SU-DHL-6 (cell line): ENCODE data around the gene SHISAL1.

Experiments
- EZH2phosphoT487 ChIP-seq: fragments of 200-600 bp; sonication (generic), shearing (Covaris generic); conservative IDR thresholded peaks from 2 replicates; pipeline ENCODE4 v1.6.1; 2018; ENCODE audit warnings: mild to moderate bottlenecking, antibody characterized with exemption, low read length, moderate library complexity, mixed read lengths
- TF ChIP-seq, protein P1 (sequence below): fragments of 200-600 bp; sonication (generic); IDR thresholded peaks from one replicate; pipeline ENCODE4 v1.5.1; 2017; ENCODE audit warnings: antibody characterized with exemption, mild to moderate bottlenecking, low read length, moderate library complexity; ENCODE audit not compliant: insufficient read depth, poor library complexity, severe bottlenecking

DNA sequence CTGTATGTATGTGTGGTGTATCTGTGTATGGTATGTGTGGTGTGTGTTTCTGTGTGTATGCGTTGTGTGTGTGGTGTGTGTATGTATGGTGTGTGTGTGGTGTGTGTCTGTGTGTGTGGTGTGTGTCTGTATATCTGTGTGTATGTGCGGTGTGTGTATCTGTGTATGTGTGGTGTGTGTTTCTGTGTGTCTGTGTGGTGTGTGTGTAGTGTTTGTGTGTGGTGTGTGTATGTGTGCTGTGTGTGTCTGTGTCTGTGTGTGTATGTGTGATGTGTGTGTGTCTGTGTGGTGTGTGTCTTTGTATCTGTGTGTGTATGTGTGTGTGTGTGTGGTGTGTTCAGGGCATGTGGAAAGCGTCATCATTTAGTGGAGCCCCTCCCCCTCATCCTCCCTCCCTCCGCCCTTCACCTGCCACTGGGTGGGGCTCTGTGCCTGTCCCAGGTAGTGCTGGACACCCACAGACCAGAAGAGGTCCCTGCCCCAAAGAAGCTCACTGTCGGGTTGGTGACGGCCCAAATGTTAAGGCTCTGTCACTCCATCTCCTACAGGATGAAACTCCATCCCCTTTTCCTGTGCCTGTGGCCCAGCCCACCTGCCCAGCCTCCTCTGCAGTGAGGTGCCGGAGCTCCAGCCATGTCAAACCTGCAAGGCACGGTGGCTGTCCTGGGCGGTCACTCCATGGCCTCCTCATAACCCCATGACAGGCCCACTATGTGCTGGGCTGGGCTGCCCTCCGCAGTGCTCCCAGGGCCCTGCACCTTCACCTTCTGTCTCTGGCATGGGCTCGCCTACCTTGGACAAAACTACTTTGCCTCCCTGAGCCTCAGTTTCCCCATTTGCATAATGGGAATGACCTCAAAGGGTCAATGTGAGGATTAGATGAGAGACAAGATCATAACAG lies 23.4 kb upstream of the SHISAL1 start:
- TF ChIP-seq, protein P1, sequence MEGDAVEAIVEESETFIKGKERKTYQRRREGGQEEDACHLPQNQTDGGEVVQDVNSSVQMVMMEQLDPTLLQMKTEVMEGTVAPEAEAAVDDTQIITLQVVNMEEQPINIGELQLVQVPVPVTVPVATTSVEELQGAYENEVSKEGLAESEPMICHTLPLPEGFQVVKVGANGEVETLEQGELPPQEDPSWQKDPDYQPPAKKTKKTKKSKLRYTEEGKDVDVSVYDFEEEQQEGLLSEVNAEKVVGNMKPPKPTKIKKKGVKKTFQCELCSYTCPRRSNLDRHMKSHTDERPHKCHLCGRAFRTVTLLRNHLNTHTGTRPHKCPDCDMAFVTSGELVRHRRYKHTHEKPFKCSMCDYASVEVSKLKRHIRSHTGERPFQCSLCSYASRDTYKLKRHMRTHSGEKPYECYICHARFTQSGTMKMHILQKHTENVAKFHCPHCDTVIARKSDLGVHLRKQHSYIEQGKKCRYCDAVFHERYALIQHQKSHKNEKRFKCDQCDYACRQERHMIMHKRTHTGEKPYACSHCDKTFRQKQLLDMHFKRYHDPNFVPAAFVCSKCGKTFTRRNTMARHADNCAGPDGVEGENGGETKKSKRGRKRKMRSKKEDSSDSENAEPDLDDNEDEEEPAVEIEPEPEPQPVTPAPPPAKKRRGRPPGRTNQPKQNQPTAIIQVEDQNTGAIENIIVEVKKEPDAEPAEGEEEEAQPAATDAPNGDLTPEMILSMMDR = no peak
- TF ChIP-seq EZH2phosphoT487 = no peak
